Ascending aorta (tissue), 2 donors: ENCODE data around the gene LDLRAD4. TPM values are rescaled to one million over a fixed set of nuclear protein-coding genes. Genes with fewer than 3 reads are reported as not detected.

ENCODE experiments used
- DNase-seq, 2 donors: peaks; one replicate each; pipeline ENCODE4 v3.0.0-alpha.2; 2019; ENCODE audit warnings: low spot score in 2 of 2
- H3K27ac ChIP-seq, 2 donors: fragments of 200-600 bp; sonication (generic); one replicate each; pipeline ENCODE4 v1.5.1; 2016 to 2017; ENCODE audit warnings: mild to moderate bottlenecking in 1 of 2
- H3K27me3 ChIP-seq: fragments of 200-600 bp; sonication (generic); one replicate; pipeline ENCODE4 v1.5.1; 2017
- H3K36me3 ChIP-seq, 2 donors: fragments of 200-600 bp; sonication (generic); one replicate each; pipeline ENCODE4 v1.5.1; 2016
- H3K4me1 ChIP-seq, 2 donors: fragments of 200-600 bp; sonication (generic); one replicate each; pipeline ENCODE4 v1.5.1; 2016 to 2017; ENCODE audit warnings: mild to moderate bottlenecking in 1 of 2
- H3K4me3 ChIP-seq, 2 donors: fragments of 200-600 bp; sonication (generic); one replicate each; pipeline ENCODE4 v1.5.1; 2016 to 2017; ENCODE audit warnings: mild to moderate bottlenecking in 1 of 2
- H3K9me3 ChIP-seq, 2 donors: fragments of 200-600 bp; sonication (generic); one replicate each; pipeline ENCODE4 v1.5.1; 2016
- intact Hi-C: fragments of 100-400 bp; cut with DNase I; formaldehyde crosslinking; loops from one replicate; pipeline ENCODE4 v1.15.1; 2023
- total RNA-seq: library from RNA; depleted of rRNA; stranded (reverse); fragments of >200 nt; gene quantifications from one replicate; pipeline ENCODE4 v1.1.0, GENCODE V29; 2016
- TF ChIP-seq, protein P1 (sequence below), 3 experiments: fragments of 200-600 bp in 2 of 3; fragments of 450-650 bp in 1 of 3; sonication (generic) in 2 of 3; IDR thresholded peaks; one replicate each; pipeline ENCODE4 v1.5.1; 2016 to 2019; ENCODE audit warnings: antibody characterized with exemption in 3 of 3, mild to moderate bottlenecking in 1 of 3, moderate library complexity in 1 of 3

Gene LDLRAD4
- total RNA-seq, 1 donor from 2014 or later, result 21.0 TPM

DNA sequence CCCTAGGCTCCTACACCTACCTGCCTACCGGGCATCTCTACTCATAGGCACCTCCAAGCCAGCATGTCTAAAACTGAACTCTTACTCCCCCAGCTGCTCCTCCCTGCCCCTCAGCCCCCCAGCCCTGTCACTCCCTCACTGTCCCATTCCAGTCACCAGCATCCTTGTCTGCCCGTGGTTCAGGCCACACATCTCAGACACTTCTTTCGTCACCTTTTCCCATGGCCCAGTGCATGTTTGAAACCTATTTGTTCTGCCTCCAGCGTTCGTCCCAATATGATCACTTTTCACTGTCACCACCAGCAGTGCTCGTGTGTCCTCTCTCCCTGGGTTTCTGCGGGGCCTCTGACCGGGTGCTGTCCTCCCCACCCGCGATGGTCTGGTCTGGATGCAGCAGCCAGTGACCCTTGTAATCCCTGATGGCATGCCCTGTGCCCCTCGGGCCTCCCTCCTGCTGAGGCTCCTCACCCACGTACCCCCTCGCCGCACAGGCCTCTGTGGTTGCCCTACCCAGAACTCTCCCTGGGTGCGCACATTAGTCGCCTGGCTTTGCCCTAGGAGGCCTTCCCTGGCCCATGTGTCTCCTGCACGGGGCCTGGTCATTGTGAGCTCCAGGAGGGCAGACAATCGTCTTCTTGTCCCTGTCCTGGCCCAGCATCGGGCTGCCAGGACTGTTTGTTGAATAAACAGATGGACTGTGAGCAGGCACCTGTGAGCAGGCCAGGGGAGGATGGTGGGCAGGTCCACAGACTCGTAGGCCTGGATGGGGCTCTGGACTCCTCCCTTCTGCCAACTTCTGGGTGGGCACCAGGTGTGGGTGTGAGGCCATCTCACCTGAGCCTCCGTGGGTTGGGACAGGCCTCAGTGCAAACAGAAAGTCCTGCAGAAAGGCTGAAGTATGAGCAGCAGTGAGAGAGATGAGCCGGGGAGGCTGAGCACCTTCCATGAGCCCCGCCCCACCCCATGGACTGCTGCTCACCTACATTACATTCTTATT, 15.5 kb downstream of the LDLRAD4 start:
- peak in 1 of 2 donors; percentile 62 for DNase-seq
- H3K4me1 ChIP-seq, result peaks cover 0 to 24% of the 10 kb centered on the region in 2 donors
- H3K27me3 ChIP-seq, result no peaks in the 10 kb centered on the region
- no peaks in the 10 kb centered on the region for H3K9me3 ChIP-seq
- intact Hi-C loops, result no loop called here
- TF ChIP-seq, protein P1, sequence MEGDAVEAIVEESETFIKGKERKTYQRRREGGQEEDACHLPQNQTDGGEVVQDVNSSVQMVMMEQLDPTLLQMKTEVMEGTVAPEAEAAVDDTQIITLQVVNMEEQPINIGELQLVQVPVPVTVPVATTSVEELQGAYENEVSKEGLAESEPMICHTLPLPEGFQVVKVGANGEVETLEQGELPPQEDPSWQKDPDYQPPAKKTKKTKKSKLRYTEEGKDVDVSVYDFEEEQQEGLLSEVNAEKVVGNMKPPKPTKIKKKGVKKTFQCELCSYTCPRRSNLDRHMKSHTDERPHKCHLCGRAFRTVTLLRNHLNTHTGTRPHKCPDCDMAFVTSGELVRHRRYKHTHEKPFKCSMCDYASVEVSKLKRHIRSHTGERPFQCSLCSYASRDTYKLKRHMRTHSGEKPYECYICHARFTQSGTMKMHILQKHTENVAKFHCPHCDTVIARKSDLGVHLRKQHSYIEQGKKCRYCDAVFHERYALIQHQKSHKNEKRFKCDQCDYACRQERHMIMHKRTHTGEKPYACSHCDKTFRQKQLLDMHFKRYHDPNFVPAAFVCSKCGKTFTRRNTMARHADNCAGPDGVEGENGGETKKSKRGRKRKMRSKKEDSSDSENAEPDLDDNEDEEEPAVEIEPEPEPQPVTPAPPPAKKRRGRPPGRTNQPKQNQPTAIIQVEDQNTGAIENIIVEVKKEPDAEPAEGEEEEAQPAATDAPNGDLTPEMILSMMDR (IDR thresholded peaks at IDR 0.05), result no peak
- no peaks in the 10 kb centered on the region for H3K36me3 ChIP-seq
- peak overlapping the region; percentile 48 to 60 for H3K27ac ChIP-seq
- H3K4me3 ChIP-seq, result no peak overlapping the region

DNA sequence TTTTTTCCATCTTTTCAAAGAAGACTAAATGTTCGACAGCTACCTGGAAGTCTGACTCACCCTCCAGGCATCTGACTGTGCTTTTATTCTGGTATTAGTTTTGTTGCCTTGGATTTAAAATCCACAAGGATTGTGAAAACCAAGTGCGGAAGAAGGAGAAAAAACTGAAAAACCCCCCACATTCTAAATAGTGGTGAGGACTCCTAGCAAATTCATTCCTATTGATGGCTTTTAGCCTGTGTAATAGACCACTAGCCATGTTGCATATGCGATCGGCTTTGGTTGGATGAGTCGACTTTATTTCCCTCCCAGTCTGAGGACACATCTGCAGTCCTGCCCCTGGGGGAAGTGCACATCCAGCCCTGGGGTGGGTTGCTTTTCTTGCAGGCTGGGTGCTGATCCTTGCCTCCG, 16.9 kb downstream of the LDLRAD4 start:
- Histone ChIP-seq H3K4me1 (peaks cover 0 to 24% of the 10 kb centered on the region in 2 donors), H3K27me3 (no peaks in the 10 kb centered on the region), H3K4me3 (peak overlapping the region; percentile 4 to 21), H3K9me3 (no peaks in the 10 kb centered on the region), H3K36me3 (no peaks in the 10 kb centered on the region), H3K27ac (peak overlapping the region; percentile 61)
- intact Hi-C loops, result loop anchor here (5.0 kb wide), 1 partner anchor 87 kb away; no protein-coding TSS in a partner anchor
- DNase-seq, result peak in 1 of 2 donors; percentile 63
- TF ChIP-seq, protein P1 (IDR thresholded peaks at IDR 0.05), result no peak

DNA sequence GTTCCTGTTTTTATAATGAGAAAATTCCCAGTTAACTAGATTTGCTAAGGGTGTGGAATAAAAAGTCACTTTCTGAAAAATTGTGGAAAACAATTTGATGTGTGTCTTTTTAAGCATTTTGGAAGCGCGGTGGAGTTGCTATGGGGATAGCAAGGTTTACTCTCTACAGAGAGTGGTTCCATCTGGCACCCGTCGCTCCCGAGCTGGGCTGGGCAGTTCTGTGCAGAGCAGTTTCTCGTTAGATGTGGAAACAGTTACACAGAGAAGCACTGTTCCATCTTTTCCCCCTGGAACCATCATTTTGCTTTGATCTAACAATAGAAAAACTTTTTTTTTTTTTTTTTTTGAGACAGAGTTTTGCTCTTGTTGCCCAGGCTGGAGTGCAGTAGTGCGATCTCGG, 17.4 kb downstream of the LDLRAD4 start:
- Histone ChIP-seq H3K27ac (peak overlapping the region; percentile 61), H3K9me3 (no peaks in the 10 kb centered on the region), H3K4me3 (peak overlapping the region; percentile 4 to 21), H3K27me3 (no peaks in the 10 kb centered on the region), H3K4me1 (peaks cover 0 to 24% of the 10 kb centered on the region in 2 donors), H3K36me3 (no peaks in the 10 kb centered on the region)
- peak in 1 of 2 donors; percentile 86 for DNase-seq
- intact Hi-C loops, result loop anchor here (1.0 to 5.0 kb wide), 2 partner anchors 13 to 86 kb away; no protein-coding TSS in a partner anchor
- TF ChIP-seq, protein P1 (IDR thresholded peaks at IDR 0.05), result no peak

DNA sequence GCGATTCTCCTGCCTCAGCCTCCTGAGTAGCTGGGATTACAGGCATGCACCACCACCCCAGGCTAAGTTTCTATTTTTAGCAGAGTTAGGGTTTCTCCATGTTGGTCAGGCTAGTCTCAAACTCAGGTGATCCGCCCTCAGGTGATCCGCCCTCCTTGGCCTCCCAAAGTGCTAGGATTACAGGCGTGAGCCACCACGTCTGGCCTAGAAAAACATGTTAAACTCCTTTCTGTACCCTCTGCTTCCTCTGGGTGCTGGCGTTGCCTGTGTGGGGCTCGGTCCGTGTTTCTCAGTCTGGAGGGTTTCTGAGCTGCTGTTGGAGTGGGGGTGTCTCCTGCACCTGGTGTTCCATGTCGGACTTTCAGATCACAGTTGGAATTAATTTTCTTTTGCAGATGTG, 17.9 kb downstream of the LDLRAD4 start:
- TF ChIP-seq, protein P1 (IDR thresholded peaks at IDR 0.05), result no peak
- peak overlapping the region in 1 of 2 donors; percentile 61 for H3K27ac ChIP-seq
- H3K4me3 ChIP-seq, result no peak overlapping the region
- H3K9me3 ChIP-seq, result no peaks in the 10 kb centered on the region
- H3K27me3 ChIP-seq, result no peaks in the 10 kb centered on the region
- H3K36me3 ChIP-seq, result no peaks in the 10 kb centered on the region
- intact Hi-C loops, result loop anchor here (1.0 to 5.0 kb wide), 2 partner anchors 13 to 86 kb away; no protein-coding TSS in a partner anchor
- H3K4me1 ChIP-seq, result peaks cover 0 to 24% of the 10 kb centered on the region in 2 donors
- DNase-seq, result peak in 1 of 2 donors; percentile 57

DNA sequence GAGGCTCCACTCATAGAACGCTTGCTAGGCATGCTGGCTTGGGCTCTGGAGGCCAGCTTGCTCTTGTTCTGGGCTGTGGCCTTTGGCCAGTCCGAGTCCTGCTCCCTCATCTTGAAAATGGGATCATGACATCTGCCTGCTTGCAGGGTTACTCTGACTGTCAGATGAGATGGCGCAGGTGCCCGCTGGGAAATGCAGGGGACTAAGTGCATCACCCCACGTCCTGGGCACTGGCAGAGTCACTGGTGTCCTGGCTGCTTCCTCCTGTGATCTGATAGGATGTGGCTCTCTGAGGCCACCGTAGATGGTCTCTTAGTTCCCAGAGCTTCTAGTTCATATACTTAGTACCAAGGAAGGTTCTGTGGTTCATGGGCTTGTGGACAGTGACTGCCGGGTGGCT, 18.5 kb downstream of the LDLRAD4 start:
- Histone ChIP-seq H3K27me3 (no peaks in the 10 kb centered on the region), H3K4me3 (no peak overlapping the region), H3K9me3 (no peaks in the 10 kb centered on the region), H3K4me1 (peaks cover 0 to 23% of the 10 kb centered on the region in 2 donors), H3K36me3 (no peaks in the 10 kb centered on the region), H3K27ac (no peak overlapping the region)
- intact Hi-C loops, result loop anchor here (5.0 kb wide), 1 partner anchor 85 kb away; no protein-coding TSS in a partner anchor
- DNase-seq, result peak in 1 of 2 donors; percentile 34
- TF ChIP-seq, protein P1 (IDR thresholded peaks at IDR 0.05), result no peak
